HepG2 (cell line): Measurements from ENCODE around the gene EZH1. TPM values are rescaled to one million over a fixed set of nuclear protein-coding genes. Genes with fewer than 3 reads are reported as not detected.

Source experiments
- AGO1 ChIP-seq: fragments of 200-400 bp; formaldehyde crosslinking; IDR thresholded peaks from 2 replicates; pipeline ENCODE4 v1.6.1; 2017; ENCODE audit warnings: mild to moderate bottlenecking, low read depth, low read length, moderate library complexity; ENCODE audit not compliant: poor library complexity, severe bottlenecking
- ARNTL ChIP-seq: sonication (generic); formaldehyde crosslinking; IDR thresholded peaks from 2 replicates; pipeline ENCODE4 v1.4.0; 2020; ENCODE audit warnings: mild to moderate bottlenecking, missing genetic modification reagents
- BHLHE40 ChIP-seq: IDR thresholded peaks from 2 replicates; pipeline ENCODE4 v1.6.1; 2011; ENCODE audit warnings: low read length, improper control_type of control experiment
- DR1 ChIP-seq: sonication (generic); formaldehyde crosslinking; IDR thresholded peaks from 2 replicates; pipeline ENCODE4 v1.8.0; 2021; ENCODE audit warnings: mild to moderate bottlenecking, missing genetic modification reagents, inconsistent platforms
- HIVEP1 ChIP-seq: sonication (generic); formaldehyde crosslinking; IDR thresholded peaks from 2 replicates; pipeline ENCODE4 v1.4.0; 2020; ENCODE audit warnings: mild to moderate bottlenecking, missing genetic modification reagents
- HMGA1 ChIP-seq: sonication (generic); formaldehyde crosslinking; conservative IDR thresholded peaks from 2 replicates; pipeline ENCODE4 v1.4.0; 2020; ENCODE audit warnings: missing genetic modification reagents
- MYNN ChIP-seq: sonication (generic); formaldehyde crosslinking; IDR thresholded peaks from 2 replicates; pipeline ENCODE4 v1.4.0; 2020; ENCODE audit warnings: mild to moderate bottlenecking, low read depth, missing genetic modification reagents
- RAD21 ChIP-seq: fragments of 450-650 bp; formaldehyde crosslinking; IDR thresholded peaks from 2 replicates; pipeline ENCODE4 v1.5.0; 2020; ENCODE audit warnings: mild to moderate bottlenecking
- SPEN ChIP-seq: sonication (generic); formaldehyde crosslinking; IDR thresholded peaks from 2 replicates; pipeline ENCODE4 v1.5.1; 2020; ENCODE audit warnings: low read depth, mild to moderate bottlenecking, missing genetic modification reagents
- ZNF143 ChIP-seq: sonication (generic); formaldehyde crosslinking; IDR thresholded peaks from 2 replicates; pipeline ENCODE4 v1.4.0; 2020; ENCODE audit warnings: missing genetic modification reagents
- ZNF20 ChIP-seq: sonication (generic); formaldehyde crosslinking; IDR thresholded peaks from 2 replicates; pipeline ENCODE4 v1.4.0; 2020; ENCODE audit warnings: mild to moderate bottlenecking, moderate library complexity, missing genetic modification reagents
- ZNF333 ChIP-seq: sonication (generic); formaldehyde crosslinking; IDR thresholded peaks from 2 replicates; pipeline ENCODE4 v1.4.0; 2020; ENCODE audit warnings: mild to moderate bottlenecking, missing genetic modification reagents, borderline replicate concordance
- ZNF335 ChIP-seq: sonication (generic); formaldehyde crosslinking; IDR thresholded peaks from 2 replicates; pipeline ENCODE4 v1.4.0; 2020; ENCODE audit warnings: missing genetic modification reagents
- ZNF446 ChIP-seq: sonication (generic); formaldehyde crosslinking; IDR thresholded peaks from 2 replicates; pipeline ENCODE4 v1.5.0; 2020; ENCODE audit warnings: mild to moderate bottlenecking, missing genetic modification reagents
- polyA plus RNA-seq, 8 experiments: library from polyadenylated mRNA; depleted of rRNA in 3 of 8; stranded (reverse) in 7 of 8; unstranded in 1 of 8; fragments of >200 nt; fragmentation: Illumina TruSeq in 4 of 8; extraction: Trizol in 4 of 8; gene quantifications; 2 replicates each; pipeline versions ENCODE4 v1.2.1 to v1.2.3, GENCODE V29; 2011 to 2016; ENCODE audit warnings: low read depth in 4 of 8, missing spikeins in 1 of 8, mixed read lengths in 1 of 8; ENCODE audit not compliant: insufficient read depth in 1 of 8
- total RNA-seq, 5 experiments: library from RNA; depleted of rRNA; stranded (reverse); fragments of >200 nt; fragmentation: Illumina TruSeq; extraction: Trizol; gene quantifications; 2 replicates each; pipeline ENCODE4 v1.2.3, GENCODE V29; 2016; ENCODE audit warnings: low read depth in 1 of 5
- TF ChIP-seq, protein P1 (sequence below): sonication (generic); formaldehyde crosslinking; IDR thresholded peaks from 2 replicates; pipeline ENCODE4 v1.4.0; 2020; ENCODE audit warnings: mild to moderate bottlenecking, missing genetic modification reagents
- TF ChIP-seq, protein P2 (sequence below), 2 experiments: sonication (generic) in 1 of 2; formaldehyde crosslinking in 1 of 2; IDR thresholded peaks; 2 replicates each; pipeline versions ENCODE4 v1.5.1 to v1.6.1; 2011 to 2020; ENCODE audit warnings: borderline replicate concordance in 1 of 2, low read depth in 1 of 2, low read length in 1 of 2, mild to moderate bottlenecking in 1 of 2, missing genetic modification reagents in 1 of 2, moderate library complexity in 1 of 2
- TF ChIP-seq, protein P3 (sequence below): IDR thresholded peaks from 2 replicates; pipeline ENCODE4 v1.6.1; 2016; ENCODE audit warnings: low read depth, missing genetic modification reagents, missing compliant biosample characterization
- TF ChIP-seq, protein P4 (sequence below): sonication (generic); formaldehyde crosslinking; IDR thresholded peaks from 2 replicates; pipeline ENCODE4 v1.8.1; 2023; ENCODE audit warnings: missing genetic modification reagents, inconsistent platforms, borderline replicate concordance

EZH1 gene
- total and polyA plus RNA-seq, 2 of the 13 experiments (the other 11 are each of a cell fraction or from before 2014, with no cell fraction given) = 11.6 to 24.0 TPM

DNA sequence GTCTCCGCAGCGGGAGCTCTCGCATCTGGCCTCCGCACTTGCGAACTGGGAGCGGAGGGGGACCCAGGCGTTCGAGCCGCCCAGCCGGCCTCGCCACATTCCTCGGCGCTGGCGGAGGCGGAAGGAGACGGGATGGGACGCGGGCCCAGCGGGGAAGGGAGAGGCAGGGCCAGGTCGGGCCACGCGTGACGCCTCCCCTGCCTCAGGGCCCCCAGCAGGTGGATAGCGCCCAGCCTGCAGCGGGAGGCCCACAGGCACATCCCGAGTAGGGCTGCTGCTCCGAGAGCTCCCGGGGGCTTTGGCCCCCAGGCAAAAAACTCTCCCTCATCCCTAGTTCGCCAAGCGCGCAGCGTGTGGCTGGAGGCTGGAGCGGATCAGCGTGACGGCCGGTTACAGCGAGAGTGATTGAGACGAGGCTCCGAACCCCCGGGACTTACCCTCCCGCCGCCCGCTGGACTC, 68.8 kb downstream of the EZH1 start (continued):
- TF ChIP-seq, protein P1, sequence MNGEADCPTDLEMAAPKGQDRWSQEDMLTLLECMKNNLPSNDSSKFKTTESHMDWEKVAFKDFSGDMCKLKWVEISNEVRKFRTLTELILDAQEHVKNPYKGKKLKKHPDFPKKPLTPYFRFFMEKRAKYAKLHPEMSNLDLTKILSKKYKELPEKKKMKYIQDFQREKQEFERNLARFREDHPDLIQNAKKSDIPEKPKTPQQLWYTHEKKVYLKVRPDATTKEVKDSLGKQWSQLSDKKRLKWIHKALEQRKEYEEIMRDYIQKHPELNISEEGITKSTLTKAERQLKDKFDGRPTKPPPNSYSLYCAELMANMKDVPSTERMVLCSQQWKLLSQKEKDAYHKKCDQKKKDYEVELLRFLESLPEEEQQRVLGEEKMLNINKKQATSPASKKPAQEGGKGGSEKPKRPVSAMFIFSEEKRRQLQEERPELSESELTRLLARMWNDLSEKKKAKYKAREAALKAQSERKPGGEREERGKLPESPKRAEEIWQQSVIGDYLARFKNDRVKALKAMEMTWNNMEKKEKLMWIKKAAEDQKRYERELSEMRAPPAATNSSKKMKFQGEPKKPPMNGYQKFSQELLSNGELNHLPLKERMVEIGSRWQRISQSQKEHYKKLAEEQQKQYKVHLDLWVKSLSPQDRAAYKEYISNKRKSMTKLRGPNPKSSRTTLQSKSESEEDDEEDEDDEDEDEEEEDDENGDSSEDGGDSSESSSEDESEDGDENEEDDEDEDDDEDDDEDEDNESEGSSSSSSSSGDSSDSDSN (CRISPR knock-in tag) = no peak; the same call in 1 of the 2 replicates
- TF ChIP-seq DR1 (CRISPR knock-in tag) = no peak
- TF ChIP-seq ZNF333 (CRISPR knock-in tag) = no peak
- TF ChIP-seq, protein P2, sequence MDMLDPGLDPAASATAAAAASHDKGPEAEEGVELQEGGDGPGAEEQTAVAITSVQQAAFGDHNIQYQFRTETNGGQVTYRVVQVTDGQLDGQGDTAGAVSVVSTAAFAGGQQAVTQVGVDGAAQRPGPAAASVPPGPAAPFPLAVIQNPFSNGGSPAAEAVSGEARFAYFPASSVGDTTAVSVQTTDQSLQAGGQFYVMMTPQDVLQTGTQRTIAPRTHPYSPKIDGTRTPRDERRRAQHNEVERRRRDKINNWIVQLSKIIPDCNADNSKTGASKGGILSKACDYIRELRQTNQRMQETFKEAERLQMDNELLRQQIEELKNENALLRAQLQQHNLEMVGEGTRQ (IDR thresholded peaks at IDR 0.05; ENCODE audit: low read depth, low read length) = no peak
- TF ChIP-seq, protein P2 (CRISPR knock-in tag; IDR thresholded peaks at IDR 0.05; ENCODE audit: borderline replicate concordance) = no peak
- no peak for TF ChIP-seq HMGA1
- no peak for TF ChIP-seq MYNN (CRISPR knock-in tag)
- no peak for TF ChIP-seq HIVEP1 (CRISPR knock-in tag)
- TF ChIP-seq AGO1 = no peak
- TF ChIP-seq SPEN (CRISPR knock-in tag) = no peak; the same call in none of the 2 replicates
- TF ChIP-seq ZNF143 = no peak
- no peak for TF ChIP-seq ZNF20 (CRISPR knock-in tag)
- TF ChIP-seq ZNF335 (CRISPR knock-in tag) = no peak
- TF ChIP-seq, protein P3, sequence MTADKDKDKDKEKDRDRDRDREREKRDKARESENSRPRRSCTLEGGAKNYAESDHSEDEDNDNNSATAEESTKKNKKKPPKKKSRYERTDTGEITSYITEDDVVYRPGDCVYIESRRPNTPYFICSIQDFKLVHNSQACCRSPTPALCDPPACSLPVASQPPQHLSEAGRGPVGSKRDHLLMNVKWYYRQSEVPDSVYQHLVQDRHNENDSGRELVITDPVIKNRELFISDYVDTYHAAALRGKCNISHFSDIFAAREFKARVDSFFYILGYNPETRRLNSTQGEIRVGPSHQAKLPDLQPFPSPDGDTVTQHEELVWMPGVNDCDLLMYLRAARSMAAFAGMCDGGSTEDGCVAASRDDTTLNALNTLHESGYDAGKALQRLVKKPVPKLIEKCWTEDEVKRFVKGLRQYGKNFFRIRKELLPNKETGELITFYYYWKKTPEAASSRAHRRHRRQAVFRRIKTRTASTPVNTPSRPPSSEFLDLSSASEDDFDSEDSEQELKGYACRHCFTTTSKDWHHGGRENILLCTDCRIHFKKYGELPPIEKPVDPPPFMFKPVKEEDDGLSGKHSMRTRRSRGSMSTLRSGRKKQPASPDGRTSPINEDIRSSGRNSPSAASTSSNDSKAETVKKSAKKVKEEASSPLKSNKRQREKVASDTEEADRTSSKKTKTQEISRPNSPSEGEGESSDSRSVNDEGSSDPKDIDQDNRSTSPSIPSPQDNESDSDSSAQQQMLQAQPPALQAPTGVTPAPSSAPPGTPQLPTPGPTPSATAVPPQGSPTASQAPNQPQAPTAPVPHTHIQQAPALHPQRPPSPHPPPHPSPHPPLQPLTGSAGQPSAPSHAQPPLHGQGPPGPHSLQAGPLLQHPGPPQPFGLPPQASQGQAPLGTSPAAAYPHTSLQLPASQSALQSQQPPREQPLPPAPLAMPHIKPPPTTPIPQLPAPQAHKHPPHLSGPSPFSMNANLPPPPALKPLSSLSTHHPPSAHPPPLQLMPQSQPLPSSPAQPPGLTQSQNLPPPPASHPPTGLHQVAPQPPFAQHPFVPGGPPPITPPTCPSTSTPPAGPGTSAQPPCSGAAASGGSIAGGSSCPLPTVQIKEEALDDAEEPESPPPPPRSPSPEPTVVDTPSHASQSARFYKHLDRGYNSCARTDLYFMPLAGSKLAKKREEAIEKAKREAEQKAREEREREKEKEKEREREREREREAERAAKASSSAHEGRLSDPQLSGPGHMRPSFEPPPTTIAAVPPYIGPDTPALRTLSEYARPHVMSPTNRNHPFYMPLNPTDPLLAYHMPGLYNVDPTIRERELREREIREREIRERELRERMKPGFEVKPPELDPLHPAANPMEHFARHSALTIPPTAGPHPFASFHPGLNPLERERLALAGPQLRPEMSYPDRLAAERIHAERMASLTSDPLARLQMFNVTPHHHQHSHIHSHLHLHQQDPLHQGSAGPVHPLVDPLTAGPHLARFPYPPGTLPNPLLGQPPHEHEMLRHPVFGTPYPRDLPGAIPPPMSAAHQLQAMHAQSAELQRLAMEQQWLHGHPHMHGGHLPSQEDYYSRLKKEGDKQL (CRISPR knock-in tag) = no peak
- TF ChIP-seq ARNTL (CRISPR knock-in tag) = 0 out of 2 replicates have a peak, but pooled peaks have one; percentile 5
- TF ChIP-seq RAD21 (CRISPR knock-in tag) = no peak
- TF ChIP-seq, protein P4, sequence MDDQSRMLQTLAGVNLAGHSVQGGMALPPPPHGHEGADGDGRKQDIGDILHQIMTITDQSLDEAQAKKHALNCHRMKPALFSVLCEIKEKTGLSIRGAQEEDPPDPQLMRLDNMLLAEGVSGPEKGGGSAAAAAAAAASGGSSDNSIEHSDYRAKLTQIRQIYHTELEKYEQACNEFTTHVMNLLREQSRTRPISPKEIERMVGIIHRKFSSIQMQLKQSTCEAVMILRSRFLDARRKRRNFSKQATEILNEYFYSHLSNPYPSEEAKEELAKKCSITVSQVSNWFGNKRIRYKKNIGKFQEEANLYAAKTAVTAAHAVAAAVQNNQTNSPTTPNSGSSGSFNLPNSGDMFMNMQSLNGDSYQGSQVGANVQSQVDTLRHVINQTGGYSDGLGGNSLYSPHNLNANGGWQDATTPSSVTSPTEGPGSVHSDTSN (CRISPR knock-in tag) = no peak
- TF ChIP-seq BHLHE40 = no peak
- no peak for TF ChIP-seq ZNF446 (CRISPR knock-in tag)
